Measurements from ENCODE around the gene ZNF558. TPM values are rescaled to one million over a fixed set of nuclear protein-coding genes. Genes with fewer than 3 reads are reported as not detected.

ZNF558 gene
- 5.9 to 8.2 TPM (median 7.9 TPM) in 5 replicates for total RNA-seq (2022; extraction: Qiagen RNA extraction; ENCODE audit: low read depth)

GRCh38 chr19:8832132-8833021 lies at the start of gene ZNF558, which contains the start of gene MBD3L1:
Gene ZNF558 (minus strand): TSS chr19:8832304. CDS start chr19:8822659, 9,645 bp downstream.
Gene MBD3L1 (plus strand): TSS chr19:8832377. CDS start chr19:8842679, 10,302 bp downstream.

Other genes starting within 250 kb of the ZNF558 start
- 12.8 to 20.7 TPM (median 14.9 TPM) in 5 replicates for gene ADAMTS10, start 221.6 kb downstream of the ZNF558 start, total RNA-seq (2022; extraction: Qiagen RNA extraction; ENCODE audit: low read depth)
- not detected in 5 replicates for gene NFILZ, start 201.7 kb downstream of the ZNF558 start, total RNA-seq (2022; extraction: Qiagen RNA extraction; ENCODE audit: low read depth)
- not detected in 5 replicates for gene ACTL9, start 133.5 kb downstream of the ZNF558 start, total RNA-seq (2022; extraction: Qiagen RNA extraction; ENCODE audit: low read depth)
- not detected in 5 replicates for gene OR2Z1, start 110.7 kb downstream of the ZNF558 start, total RNA-seq (2022; extraction: Qiagen RNA extraction; ENCODE audit: low read depth)
- not detected in 5 replicates for gene MBD3L1, start 73 bp upstream of the ZNF558 start, total RNA-seq (2022; extraction: Qiagen RNA extraction; ENCODE audit: low read depth)
- gene MUC16, start 178.1 kb upstream of the ZNF558 start, total RNA-seq (2022; extraction: Qiagen RNA extraction; ENCODE audit: low read depth) = 0.02 to 0.08 TPM (median 0.03 TPM) in 5 replicates